Testis (tissue), 3 donors: Measurements from ENCODE around the gene CCL2. TPM values are rescaled to one million over a fixed set of nuclear protein-coding genes. Genes with fewer than 3 reads are reported as not detected.

Experiments used
- DNase-seq: peaks from one replicate; pipeline ENCODE4 v3.0.0-alpha.2; 2019
- H3K27ac ChIP-seq, 2 donors: fragments of 200-600 bp; sonication (generic); one replicate each; pipeline ENCODE4 v1.5.1; 2019
- H3K27me3 ChIP-seq: fragments of 200-600 bp; sonication (generic); one replicate; pipeline ENCODE4 v1.5.1; 2019
- H3K36me3 ChIP-seq: fragments of 200-600 bp; sonication (generic); one replicate; pipeline ENCODE4 v1.5.1; 2017; ENCODE audit warnings: low read depth; ENCODE audit errors: missing control alignments
- H3K4me1 ChIP-seq: fragments of 200-600 bp; sonication (generic); one replicate; pipeline ENCODE4 v1.5.1; 2019
- H3K4me3 ChIP-seq, 2 donors: fragments of 200-600 bp; sonication (generic); one replicate each; pipeline ENCODE4 v1.5.1; 2017 to 2019
- H3K9me3 ChIP-seq: fragments of 200-600 bp; sonication (generic); one replicate; pipeline ENCODE4 v1.5.1; 2017
- CTCF ChIP-seq, 3 experiments: fragments of 450-650 bp in 2 of 3; fragments of 200-600 bp in 1 of 3; sonication (generic) in 1 of 3; IDR thresholded peaks; one replicate each; pipeline ENCODE4 v1.5.1; 2016 to 2019; ENCODE audit warnings: antibody characterized with exemption in 3 of 3, mild to moderate bottlenecking in 2 of 3, moderate library complexity in 1 of 3
- POLR2A ChIP-seq: fragments of 450-650 bp; IDR thresholded peaks from one replicate; pipeline ENCODE4 v1.6.1; 2017; ENCODE audit warnings: antibody characterized with exemption, mild to moderate bottlenecking, moderate library complexity
- WGBS, 2 donors: methylation state at CpG; one replicate each; pipeline ENCODE4 v1.1.5; 2018; 5-methylcytosine and 5-hydroxymethylcytosine counted together
- intact Hi-C: fragments of 100-400 bp; cut with DNase I; formaldehyde crosslinking; loops from one replicate; pipeline ENCODE4 v1.15.1; 2023; ENCODE audit warnings: low total_unique reads
- polyA plus RNA-seq: library from polyadenylated mRNA; stranded (reverse); fragments of 350-450 nt; fragmentation: Illumina TruSeq; extraction: RNeasy Lipid Tissue Mini Kit (QIAGEN cat#74804); gene quantifications from one replicate; pipeline ENCODE4 v1.2.3, GENCODE V29; 2014; ENCODE audit warnings: low read depth, low replicate concordance; ENCODE audit not compliant: insufficient read depth
- total RNA-seq, 2 donors: library from RNA; depleted of rRNA; stranded (reverse); fragments of >200 nt; gene quantifications; one replicate each; pipeline ENCODE4 v1.2.3, GENCODE V29; 2016

CCL2 gene
- total and polyA plus RNA-seq, 3 donors from 2014 or later: 1.0 to 35.8 (median 4.4) TPM

DNA sequence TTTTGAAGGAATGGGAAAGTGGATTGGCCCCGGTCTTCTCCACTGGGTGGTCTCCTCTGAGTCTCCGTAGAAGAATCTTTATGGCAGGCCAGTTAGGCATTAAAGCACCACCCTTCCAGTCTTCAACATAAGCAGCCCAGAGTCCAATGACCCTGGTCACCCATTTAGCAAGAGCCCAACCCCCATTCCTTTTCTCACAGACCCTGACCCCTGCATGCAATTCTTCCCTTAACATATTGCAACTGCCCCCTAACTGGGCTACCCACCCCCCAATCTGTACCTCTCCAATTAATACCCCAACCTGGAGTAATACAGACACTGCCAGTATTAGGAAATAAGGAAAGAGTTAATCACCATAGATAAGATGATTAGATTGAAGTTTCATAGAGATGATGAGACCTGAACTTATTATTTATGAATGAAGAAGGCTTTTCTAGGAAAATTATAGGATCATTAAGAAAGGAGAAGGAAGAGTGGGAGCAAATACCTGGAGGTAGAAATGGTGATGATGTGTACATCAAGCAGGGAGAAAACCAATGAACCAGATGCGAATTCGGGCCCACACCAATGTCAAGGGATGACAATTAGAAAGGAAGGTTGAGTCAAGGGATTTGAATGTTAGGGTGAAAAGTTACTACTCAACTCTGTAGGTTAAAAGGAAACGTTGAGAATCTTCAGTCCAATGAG lies 2.4 kb downstream of the CCL2 start:
- WGBS, 2 donors: 76 to 95% methylated on average over 5 of the region's 5 CpGs
- Histone ChIP-seq H3K36me3 (no peaks in the 10 kb centered on the region), H3K27me3 (no peaks in the 10 kb centered on the region), H3K4me3 (no peak overlapping the region), H3K4me1 (peaks cover 34% of the 10 kb centered on the region), H3K27ac (no peak overlapping the region), H3K9me3 (no peaks in the 10 kb centered on the region)
- DNase-seq: no peak
- intact Hi-C loops: no loop called here
- TF ChIP-seq CTCF (IDR thresholded peaks at IDR 0.05) (no peak), POLR2A (no peak)

- DNase-seq: no peak
- Histone ChIP-seq H3K27ac (no peak overlapping the region), H3K4me3 (no peak overlapping the region), H3K36me3 (no peaks in the 10 kb centered on the region), H3K9me3 (no peaks in the 10 kb centered on the region), H3K4me1 (peaks cover 29% of the 10 kb centered on the region), H3K27me3 (no peaks in the 10 kb centered on the region)
- 82 to 92% methylated on average over 1 of the region's 1 CpG for WGBS, 2 donors
- intact Hi-C loops: no loop called here
- TF ChIP-seq POLR2A (no peak), CTCF (IDR thresholded peaks at IDR 0.05) (no peak)
Observed at GRCh38 chr17:34257986-34258326, 2.9 kb downstream of the CCL2 start.

DNA sequence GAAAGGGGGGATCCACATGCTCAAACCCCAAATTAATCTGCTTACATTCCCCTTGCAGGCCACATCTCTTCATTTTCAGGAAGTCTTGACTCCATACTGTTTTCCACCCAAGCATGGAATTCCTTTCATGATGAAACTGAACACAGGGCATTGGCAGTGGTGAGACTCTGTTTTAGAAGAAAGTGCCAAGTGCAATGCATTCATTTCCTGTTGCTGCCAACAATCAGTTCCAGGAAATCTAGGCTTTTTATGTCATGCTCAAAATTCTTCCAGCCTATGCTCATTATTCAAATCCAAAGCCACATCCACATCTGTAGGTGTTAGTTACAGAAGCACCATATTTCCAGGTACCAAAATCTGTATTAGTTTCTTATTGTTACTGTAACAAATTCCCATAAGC lies 4.1 kb downstream of the CCL2 start:
- intact Hi-C loops: no loop called here
- no peak for DNase-seq
- no peaks in the 10 kb centered on the region for H3K36me3 ChIP-seq
- TF ChIP-seq POLR2A (no peak), CTCF (IDR thresholded peaks at IDR 0.05) (no peak)
- no peaks in the 10 kb centered on the region for H3K27me3 ChIP-seq
- H3K27ac ChIP-seq: no peak overlapping the region
- H3K4me3 ChIP-seq: no peak overlapping the region
- H3K9me3 ChIP-seq: no peaks in the 10 kb centered on the region
- H3K4me1 ChIP-seq: peaks cover 19% of the 10 kb centered on the region

- no peak for DNase-seq
- 59 to 78% methylated on average over 4 of the region's 4 CpGs for WGBS, 2 donors
- H3K4me1 ChIP-seq: peaks cover 2% of the 10 kb centered on the region
- TF ChIP-seq POLR2A (no peak), CTCF (IDR thresholded peaks at IDR 0.05) (no peak)
- H3K4me3 ChIP-seq: no peak overlapping the region
- H3K27ac ChIP-seq: no peak overlapping the region
- intact Hi-C loops: no loop called here
- no peaks in the 10 kb centered on the region for H3K9me3 ChIP-seq
- H3K27me3 ChIP-seq: no peaks in the 10 kb centered on the region
- no peaks in the 10 kb centered on the region for H3K36me3 ChIP-seq
Observed at GRCh38 chr17:34260861-34261260, 5.8 kb downstream of the CCL2 start.

DNA sequence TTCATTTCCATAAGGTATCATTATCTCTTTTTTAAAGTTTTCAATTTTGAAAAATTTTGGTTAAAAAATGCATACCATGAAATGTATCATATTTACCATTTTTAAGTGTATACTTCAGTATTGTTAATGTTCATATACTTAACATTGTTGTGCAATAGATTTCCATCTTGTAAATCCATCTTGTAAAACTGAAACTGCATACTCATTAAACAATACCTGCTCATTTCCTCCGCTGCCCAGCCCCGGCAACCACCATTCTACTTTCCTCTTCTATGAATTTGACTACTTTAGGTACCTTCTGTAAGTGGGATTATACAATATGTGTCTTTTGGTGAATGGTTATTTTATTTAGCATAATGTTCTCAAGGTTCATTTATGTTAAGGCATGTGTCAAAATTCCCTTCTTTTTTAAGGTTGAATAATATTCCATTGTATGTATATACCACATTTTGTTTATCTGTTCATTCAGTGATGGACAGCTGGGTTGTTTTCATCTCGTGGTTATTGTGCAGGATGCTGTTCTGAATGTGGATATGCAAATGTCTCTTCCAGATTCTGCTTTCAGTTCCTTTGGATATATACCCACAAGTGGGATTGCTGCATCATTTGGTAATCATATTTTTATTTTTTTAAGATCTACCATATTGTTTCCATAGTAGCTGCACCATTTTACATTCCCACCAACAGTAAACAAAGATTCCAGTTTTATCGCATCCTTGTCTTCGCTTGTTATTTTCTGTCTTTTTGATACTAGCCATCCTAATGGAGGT lies 6.7 kb downstream of the CCL2 start:
- intact Hi-C loops: no loop called here
- Histone ChIP-seq H3K9me3 (no peaks in the 10 kb centered on the region), H3K4me1 (no peaks in the 10 kb centered on the region), H3K36me3 (no peaks in the 10 kb centered on the region), H3K27me3 (no peaks in the 10 kb centered on the region), H3K27ac (no peak overlapping the region), H3K4me3 (no peak overlapping the region)
- no peak for TF ChIP-seq CTCF (IDR thresholded peaks at IDR 0.05)
- no peak for TF ChIP-seq POLR2A
- DNase-seq: no peak
- 89% methylated on average over 5 of the region's 5 CpGs for WGBS, 2 donors
